HEK293 (cell line): ENCODE data around the gene VGLL3.
A peak's percentile ranks its signal among the peaks of the same experiment; 100 is the strongest.

ENCODE experiments used
- CTCF ChIA-PET: fragments of 350-600 bp; formaldehyde crosslinking; extraction: SDS; loops from one replicate; lab custom pipeline; 2021; ENCODE audit warnings: antibody characterized with exemption; lab: Yijun Ruan, JAX
- POLR2A ChIA-PET: fragments of 300-600 bp; formaldehyde crosslinking; extraction: SDS; loops from one replicate; lab custom pipeline; 2020; ENCODE audit warnings: antibody characterized with exemption, inconsistent platforms; lab: Yijun Ruan, JAX
- H3K27ac ChIP-seq: fragments of 200-500 bp; sonication (Bioruptor generic); 2 replicates; pipeline ENCODE4 v1.5.1; 2014; ENCODE audit warnings: low read depth, low read length, control low read depth, inconsistent platforms; ENCODE audit errors: extremely low read depth
- H3K36me3 ChIP-seq, 2 experiments: fragments of 200-500 bp in 1 of 2; sonication (Bioruptor generic) in 1 of 2; 1 replicate in 1 of 2; 2 replicates in 1 of 2; pipeline ENCODE4 v1.5.1; 2014 to 2017; ENCODE audit warnings: inconsistent platforms in 2 of 2, low read length in 2 of 2; ENCODE audit not compliant: control insufficient read depth in 2 of 2, insufficient read depth in 1 of 2
- H3K4me1 ChIP-seq: fragments of 200-500 bp; sonication (Bioruptor generic); 2 replicates; pipeline ENCODE4 v1.5.1; 2014; ENCODE audit warnings: mild to moderate bottlenecking, low read length, inconsistent platforms; ENCODE audit not compliant: control insufficient read depth, insufficient read depth
- H3K4me3 ChIP-seq: 2 replicates; pipeline ENCODE4 v1.5.1; 2011; ENCODE audit warnings: low read depth, mild to moderate bottlenecking, control low read depth, low read length, moderate library complexity
- H3K9me3 ChIP-seq: fragments of 200-500 bp; sonication (Bioruptor generic); 2 replicates; pipeline ENCODE4 v1.5.1; 2014; ENCODE audit warnings: low read depth, low read length, inconsistent platforms; ENCODE audit not compliant: control insufficient read depth, insufficient read depth
- EGR2 ChIP-seq: fragments of 450-650 bp; formaldehyde crosslinking; IDR thresholded peaks from 2 replicates; pipeline ENCODE4 v1.5.1; 2016; ENCODE audit warnings: low read depth, missing biosample characterization, missing genetic modification characterization
- OVOL3 ChIP-seq: fragments of 450-650 bp; formaldehyde crosslinking; IDR thresholded peaks from 2 replicates; pipeline ENCODE4 v1.5.1; 2016; ENCODE audit warnings: missing biosample characterization, missing genetic modification characterization
- PRDM1 ChIP-seq: fragments of 450-650 bp; formaldehyde crosslinking; IDR thresholded peaks from 2 replicates; pipeline ENCODE4; 2016; ENCODE audit warnings: missing biosample characterization, missing genetic modification characterization
- PRDM6 ChIP-seq: fragments of 450-650 bp; formaldehyde crosslinking; IDR thresholded peaks from 2 replicates; pipeline ENCODE4 v1.5.1; 2017; ENCODE audit warnings: missing biosample characterization, missing genetic modification characterization
- SALL2 ChIP-seq: fragments of 450-650 bp; formaldehyde crosslinking; IDR thresholded peaks from 2 replicates; pipeline ENCODE4 v1.5.0; 2017; ENCODE audit warnings: missing biosample characterization, mild to moderate bottlenecking, missing genetic modification characterization, borderline replicate concordance
- SCRT1 ChIP-seq: fragments of 450-650 bp; formaldehyde crosslinking; IDR thresholded peaks from 2 replicates; pipeline ENCODE4 v1.5.1; 2016; ENCODE audit warnings: missing biosample characterization, missing genetic modification characterization, borderline replicate concordance
- ZBTB20 ChIP-seq: fragments of 450-650 bp; formaldehyde crosslinking; IDR thresholded peaks from 2 replicates; pipeline ENCODE4 v1.5.1; 2016; ENCODE audit warnings: missing biosample characterization, missing genetic modification characterization
- ZBTB21 ChIP-seq: fragments of 450-650 bp; formaldehyde crosslinking; IDR thresholded peaks from 2 replicates; pipeline ENCODE4 v1.5.1; 2017; ENCODE audit warnings: missing biosample characterization, missing genetic modification characterization
- ZBTB8A ChIP-seq: fragments of 450-650 bp; formaldehyde crosslinking; IDR thresholded peaks from 2 replicates; pipeline ENCODE4 v1.5.1; 2016; ENCODE audit warnings: missing biosample characterization, missing genetic modification characterization
- ZEB2 ChIP-seq: fragments of 450-650 bp; formaldehyde crosslinking; IDR thresholded peaks from 2 replicates; pipeline ENCODE4 v1.5.1; 2016; ENCODE audit warnings: missing biosample characterization, missing genetic modification characterization
- ZNF10 ChIP-seq: fragments of 450-650 bp; formaldehyde crosslinking; IDR thresholded peaks from 2 replicates; pipeline ENCODE4 v1.5.1; 2017; ENCODE audit warnings: missing biosample characterization, missing genetic modification characterization
- ZNF169 ChIP-seq: fragments of 450-650 bp; formaldehyde crosslinking; IDR thresholded peaks from 2 replicates; pipeline ENCODE4 v1.5.1; 2016; ENCODE audit warnings: missing biosample characterization, missing genetic modification characterization
- ZNF174 ChIP-seq: fragments of 450-650 bp; formaldehyde crosslinking; IDR thresholded peaks from 2 replicates; pipeline ENCODE4 v1.5.0; 2017; ENCODE audit warnings: missing biosample characterization, mild to moderate bottlenecking, missing genetic modification characterization
- ZNF223 ChIP-seq: fragments of 450-650 bp; formaldehyde crosslinking; IDR thresholded peaks from 2 replicates; pipeline ENCODE4 v1.5.1; 2016; ENCODE audit warnings: missing biosample characterization, missing genetic modification characterization
- ZNF280D ChIP-seq: fragments of 450-650 bp; formaldehyde crosslinking; IDR thresholded peaks from 2 replicates; pipeline ENCODE4 v1.5.1; 2016; ENCODE audit warnings: missing biosample characterization, missing genetic modification characterization
- ZNF394 ChIP-seq: fragments of 450-650 bp; formaldehyde crosslinking; IDR thresholded peaks from 2 replicates; pipeline ENCODE4 v1.5.1; 2016; ENCODE audit warnings: missing biosample characterization, missing genetic modification characterization, mild to moderate bottlenecking, moderate library complexity, borderline replicate concordance
- ZNF398 ChIP-seq: fragments of 450-650 bp; formaldehyde crosslinking; IDR thresholded peaks from 2 replicates; pipeline ENCODE4 v1.5.1; 2017; ENCODE audit warnings: missing biosample characterization, missing genetic modification characterization
- ZNF529 ChIP-seq: fragments of 450-650 bp; formaldehyde crosslinking; IDR thresholded peaks from 2 replicates; pipeline ENCODE4 v1.5.1; 2017; ENCODE audit warnings: missing genetic modification characterization, missing biosample characterization; ENCODE audit not compliant: insufficient replicate concordance
- ZNF670 ChIP-seq: fragments of 450-650 bp; formaldehyde crosslinking; IDR thresholded peaks from 2 replicates; pipeline ENCODE4 v1.5.1; 2016; ENCODE audit warnings: missing biosample characterization, missing genetic modification characterization, low read depth
- ZNF768 ChIP-seq: fragments of 450-650 bp; formaldehyde crosslinking; IDR thresholded peaks from 2 replicates; pipeline ENCODE4 v1.5.1; 2018; ENCODE audit warnings: missing biosample characterization, mild to moderate bottlenecking, missing genetic modification characterization
- ZNF777 ChIP-seq: fragments of 450-650 bp; formaldehyde crosslinking; IDR thresholded peaks from 2 replicates; pipeline ENCODE4 v1.5.1; 2017; ENCODE audit warnings: missing biosample characterization, missing genetic modification characterization, borderline replicate concordance
- ZSCAN23 ChIP-seq: fragments of 450-650 bp; formaldehyde crosslinking; IDR thresholded peaks from 2 replicates; pipeline ENCODE4 v1.5.1; 2016; ENCODE audit warnings: missing biosample characterization, missing genetic modification characterization
- ZXDB ChIP-seq: fragments of 450-650 bp; formaldehyde crosslinking; IDR thresholded peaks from 2 replicates; pipeline ENCODE4 v1.5.1; 2016; ENCODE audit warnings: missing biosample characterization, missing genetic modification characterization

The VGLL3 gene

GRCh38 chr3:86996261-86996955 is 5.5 kb upstream of the VGLL3 start:
- Histone ChIP-seq H3K36me3 (no peaks in the 10 kb centered on the region), H3K4me3 (no peak overlapping the region), H3K4me1 (no peaks in the 10 kb centered on the region), H3K27ac (no peak overlapping the region), H3K9me3 (no peaks in the 10 kb centered on the region)
- ChIA-PET POLR2A (no interaction called here), CTCF (interaction anchor here (0.6 kb wide), 1 partner anchor 150 kb away, joined by 3 read pairs; no protein-coding TSS in a partner anchor)
- TF ChIP-seq ZSCAN23 (tag by site-specific recombination) (no peak), ZNF529 (tag by site-specific recombination) (no peak), ZNF670 (tag by site-specific recombination) (no peak), SCRT1 (tag by site-specific recombination) (no peak), PRDM1 (tag by site-specific recombination) (no peak), OVOL3 (no peak), ZNF777 (tag by site-specific recombination) (no peak), ZNF223 (tag by site-specific recombination) (no peak), SALL2 (tag by site-specific recombination) (no peak), ZNF169 (no peak)

DNA sequence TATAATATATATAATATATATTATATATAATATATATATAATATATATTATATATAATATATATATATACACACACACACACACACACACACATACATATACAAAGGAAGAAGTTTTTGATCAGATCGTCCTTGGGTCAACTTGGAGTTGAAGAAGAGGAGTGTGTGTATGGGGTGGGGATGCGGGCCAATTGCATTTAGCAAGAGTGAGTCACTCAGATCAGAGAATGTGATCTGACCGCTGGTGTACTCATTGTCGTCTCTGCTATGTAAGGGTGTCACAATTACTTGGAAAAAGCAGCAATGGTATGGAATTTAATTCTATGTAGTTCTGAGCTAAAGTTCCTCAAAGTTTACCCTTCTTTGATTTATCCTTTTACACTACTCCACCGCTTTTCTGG is 4.6 kb upstream of the VGLL3 start:
- no peaks in the 10 kb centered on the region for H3K4me1 ChIP-seq

GRCh38 chr3:86993704-86994103 is 2.8 kb upstream of the VGLL3 start:
- ChIA-PET POLR2A (no interaction called here), CTCF (interaction anchor here (0.6 to 0.7 kb wide), 2 partner anchors 24 to 182 kb away, joined by 3 read pairs; no protein-coding TSS in a partner anchor)
- no peaks in the 10 kb centered on the region for H3K36me3 ChIP-seq
- H3K9me3 ChIP-seq, result no peaks in the 10 kb centered on the region
- H3K27ac ChIP-seq, result no peak overlapping the region
- H3K4me1 ChIP-seq, result no peaks in the 10 kb centered on the region
- peak overlapping the region; percentile 10; the same call in 1 of the 2 replicates for H3K4me3 ChIP-seq
- TF ChIP-seq ZNF280D (tag by site-specific recombination) (no peak), PRDM6 (tag by site-specific recombination) (no peak), ZBTB20 (tag by site-specific recombination) (no peak), EGR2 (tag by site-specific recombination) (no peak), ZXDB (tag by site-specific recombination) (no peak), ZNF174 (tag by site-specific recombination) (no peak), ZNF394 (tag by site-specific recombination) (no peak), ZNF768 (tag by site-specific recombination) (no peak), ZNF10 (no peak)

More for the DNA sequence above, 4.6 kb upstream of the VGLL3 start:
- TF ChIP-seq ZBTB8A (tag by site-specific recombination), result no peak
- TF ChIP-seq ZNF398, result no peak
- TF ChIP-seq ZEB2, result no peak
- TF ChIP-seq ZBTB21, result no peak
- ChIA-PET CTCF (interaction anchor here (0.6 kb wide), 1 partner anchor 151 kb away, joined by 3 read pairs; no protein-coding TSS in a partner anchor), POLR2A (no interaction called here)
- Histone ChIP-seq H3K36me3 (no peaks in the 10 kb centered on the region), H3K4me3 (no peak overlapping the region), H3K9me3 (no peaks in the 10 kb centered on the region), H3K27ac (no peak overlapping the region)
